HUDEP-2 (cell line): ENCODE measurements around the gene CD247.

Source experiments
- DNase-seq, 76 experiments: peaks; one replicate each; lab custom pipeline; 2025; ENCODE audit not compliant: unreplicated experiment in 76 of 76; lab: John Stamatoyannopoulos, UW

CD247 gene

GRCh38 chr1:167442854-167443565, 75.3 kb downstream of the CD247 start:
- no peak for DNase-seq

GRCh38 chr1:167442142-167442848, 76.0 kb downstream of the CD247 start:
- DNase-seq = peak in 72 of 76 experiments; percentile 10 to 86 (median 70)

GRCh38 chr1:167441222-167441621, 77.1 kb downstream of the CD247 start:
- no peak for DNase-seq

GRCh38 chr1:167440776-167441175, 77.6 kb downstream of the CD247 start:
- DNase-seq = no peak

GRCh38 chr1:167440345-167440744, 78.0 kb downstream of the CD247 start:
- DNase-seq = no peak

- peak in 53 of 76 experiments; percentile 6 to 57 (median 35) for DNase-seq
These were observed 78.9 kb downstream of the CD247 start for GRCh38 chr1:167439301-167439988.

- DNase-seq = no peak
These were observed 79.9 kb downstream of the CD247 start for GRCh38 chr1:167438171-167439138.

GRCh38 chr1:167435484-167435883, 82.8 kb downstream of the CD247 start:
- DNase-seq = no peak

GRCh38 chr1:167434306-167434705, 84.0 kb downstream of the CD247 start:
- no peak for DNase-seq

GRCh38 chr1:167433884-167434283, 84.4 kb downstream of the CD247 start:
- DNase-seq = no peak

GRCh38 chr1:167432780-167433179, 85.5 kb downstream of the CD247 start:
- DNase-seq = no peak

- no peak for DNase-seq
These were observed 86.2 kb downstream of the CD247 start for GRCh38 chr1:167431909-167432650.

GRCh38 chr1:167431261-167431908, 86.9 kb downstream of the CD247 start:
- DNase-seq = no peak

GRCh38 chr1:167430849-167431242, 87.5 kb downstream of the CD247 start:
- DNase-seq = no peak

GRCh38 chr1:167430134-167430848, 88.0 kb downstream of the CD247 start:
- no peak for DNase-seq

- DNase-seq = no peak
These were observed 88.7 kb downstream of the CD247 start for GRCh38 chr1:167429612-167430011.

GRCh38 chr1:167428395-167428794, 89.9 kb downstream of the CD247 start:
- no peak for DNase-seq

GRCh38 chr1:167427848-167428247, 90.5 kb downstream of the CD247 start:
- no peak for DNase-seq

- peak in 7 of 76 experiments; percentile 7 to 47 (median 13) for DNase-seq
These were observed 91.6 kb downstream of the CD247 start for GRCh38 chr1:167426716-167427115.
